ENCODE results near the gene ZSCAN29.

DNA sequence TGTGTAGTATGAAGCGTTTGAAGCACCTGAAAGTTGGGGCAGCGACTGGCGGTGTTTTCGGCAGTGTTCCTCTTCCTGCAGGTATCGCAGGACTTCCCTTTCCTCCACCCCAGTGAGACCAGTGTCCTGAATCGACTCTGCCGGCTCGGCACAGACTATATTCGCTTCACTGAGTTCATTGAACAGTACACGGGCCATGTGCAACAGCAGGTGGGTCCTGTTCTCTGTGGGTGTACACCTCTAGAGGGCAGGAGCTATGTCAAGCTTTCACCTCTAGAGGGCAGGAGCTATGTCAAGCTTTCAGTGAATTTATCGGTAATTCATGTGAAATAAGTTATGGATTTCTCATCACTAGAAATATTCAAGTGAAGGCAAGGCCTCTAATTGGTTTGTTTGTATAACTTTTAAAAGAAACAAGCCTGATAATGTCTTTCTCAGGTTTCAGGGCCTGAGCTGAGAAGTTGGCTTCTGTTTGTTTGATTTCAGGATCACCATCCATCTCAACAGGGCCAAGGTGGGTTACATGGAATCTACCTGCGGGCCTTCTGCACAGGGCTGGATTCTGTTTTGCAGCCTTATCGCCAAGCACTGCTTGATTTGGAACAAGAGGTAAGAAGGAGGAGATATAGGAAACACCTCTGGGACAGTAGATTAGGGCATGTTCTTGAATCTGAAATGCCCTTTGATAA is 5.3 kb upstream of the ZSCAN29 start:
- TF ChIP-seq EP300 (IDR thresholded peaks at IDR 0.05) (no peak), POLR2A (IDR thresholded peaks at IDR 0.05) (no peak)
- TF ChIP-seq, protein P1, sequence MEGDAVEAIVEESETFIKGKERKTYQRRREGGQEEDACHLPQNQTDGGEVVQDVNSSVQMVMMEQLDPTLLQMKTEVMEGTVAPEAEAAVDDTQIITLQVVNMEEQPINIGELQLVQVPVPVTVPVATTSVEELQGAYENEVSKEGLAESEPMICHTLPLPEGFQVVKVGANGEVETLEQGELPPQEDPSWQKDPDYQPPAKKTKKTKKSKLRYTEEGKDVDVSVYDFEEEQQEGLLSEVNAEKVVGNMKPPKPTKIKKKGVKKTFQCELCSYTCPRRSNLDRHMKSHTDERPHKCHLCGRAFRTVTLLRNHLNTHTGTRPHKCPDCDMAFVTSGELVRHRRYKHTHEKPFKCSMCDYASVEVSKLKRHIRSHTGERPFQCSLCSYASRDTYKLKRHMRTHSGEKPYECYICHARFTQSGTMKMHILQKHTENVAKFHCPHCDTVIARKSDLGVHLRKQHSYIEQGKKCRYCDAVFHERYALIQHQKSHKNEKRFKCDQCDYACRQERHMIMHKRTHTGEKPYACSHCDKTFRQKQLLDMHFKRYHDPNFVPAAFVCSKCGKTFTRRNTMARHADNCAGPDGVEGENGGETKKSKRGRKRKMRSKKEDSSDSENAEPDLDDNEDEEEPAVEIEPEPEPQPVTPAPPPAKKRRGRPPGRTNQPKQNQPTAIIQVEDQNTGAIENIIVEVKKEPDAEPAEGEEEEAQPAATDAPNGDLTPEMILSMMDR (IDR thresholded peaks at IDR 0.05), result peak in 1 of 3 donors; percentile 21
